SU-DHL-6 (cell line): ENCODE data around the gene NT5C2.

Experiments used
- H2AFZ ChIP-seq: fragments of 200-600 bp; sonication (generic); 2 replicates; pipeline ENCODE4 v1.6.1; 2014; ENCODE audit warnings: low read depth, mild to moderate bottlenecking, moderate library complexity, mixed read lengths, antibody characterized with exemption, low read length; ENCODE audit not compliant: severe bottlenecking
- H3F3A ChIP-seq: fragments of 200-600 bp; shearing (Covaris generic); 2 replicates; pipeline ENCODE4 v1.6.0; 2016; ENCODE audit warnings: antibody characterized with exemption, mild to moderate bottlenecking; ENCODE audit not compliant: insufficient read depth
- H3K27ac ChIP-seq: fragments of 200-600 bp; sonication (generic); 2 replicates; pipeline ENCODE4 v1.5.1; 2016; ENCODE audit warnings: low read depth, mild to moderate bottlenecking, low read length, moderate library complexity, mixed read lengths
- H3K27me3 ChIP-seq: fragments of 200-600 bp; sonication (generic), shearing (Covaris generic); 2 replicates; pipeline ENCODE4 v1.6.0; 2014; ENCODE audit warnings: mild to moderate bottlenecking, low read length
- H3K36me3 ChIP-seq: fragments of 200-600 bp; sonication (generic); 2 replicates; pipeline ENCODE4 v1.6.1; 2014; ENCODE audit warnings: mild to moderate bottlenecking, low read length, mixed read lengths
- H3K4me2 ChIP-seq: fragments of 300-600, 200-600 bp; shearing (Covaris generic), sonication (generic); 2 replicates; pipeline ENCODE4 v1.6.0; 2014; ENCODE audit warnings: low read length, low read depth, mild to moderate bottlenecking; ENCODE audit not compliant: poor library complexity, severe bottlenecking
- H3K4me3 ChIP-seq: fragments of 200-600 bp; sonication (generic); 2 replicates; pipeline ENCODE4 v1.5.1; 2014; ENCODE audit warnings: antibody characterized with exemption, low read length, mild to moderate bottlenecking, mixed read lengths; ENCODE audit not compliant: insufficient read depth, poor library complexity, severe bottlenecking
- H3K79me2 ChIP-seq: fragments of 200-600 bp; sonication (generic); 2 replicates; pipeline ENCODE4 v1.6.1; 2014; ENCODE audit warnings: mild to moderate bottlenecking, low read length, moderate library complexity; ENCODE audit not compliant: insufficient read depth
- H3K9ac ChIP-seq: fragments of 200-600 bp; sonication (generic); 2 replicates; pipeline ENCODE4 v1.7.0; 2014; ENCODE audit warnings: mild to moderate bottlenecking, low read length
- H3K9me2 ChIP-seq: fragments of 200-600 bp; sonication (generic); replicated peaks from 2 replicates; pipeline ENCODE4 v1.6.1; 2014; ENCODE audit warnings: low read length; ENCODE audit not compliant: insufficient read depth
- H3K9me3 ChIP-seq: fragments of 200-600 bp; sonication (generic); 2 replicates; pipeline ENCODE4 v1.6.1; 2014; ENCODE audit warnings: low read length, mixed read lengths; ENCODE audit not compliant: insufficient read depth
- H4K20me1 ChIP-seq: fragments of 200-600 bp; sonication (generic); 2 replicates; pipeline ENCODE4 v1.6.1; 2014; ENCODE audit warnings: low read depth, mild to moderate bottlenecking, antibody characterized with exemption, low read length, moderate library complexity, mixed read lengths
- CTCF ChIP-seq: fragments of 200-600 bp; sonication (generic); IDR thresholded peaks from one replicate; pipeline ENCODE4 v1.5.1; 2017; ENCODE audit warnings: antibody characterized with exemption, mild to moderate bottlenecking, low read length, moderate library complexity; ENCODE audit not compliant: insufficient read depth, poor library complexity, severe bottlenecking
- EZH2phosphoT487 ChIP-seq: fragments of 200-600 bp; sonication (generic), shearing (Covaris generic); conservative IDR thresholded peaks from 2 replicates; pipeline ENCODE4 v1.6.1; 2018; ENCODE audit warnings: mild to moderate bottlenecking, antibody characterized with exemption, low read length, moderate library complexity, mixed read lengths

The NT5C2 gene

GRCh38 chr10:103235775-103236174 lies 42.7 kb upstream of the NT5C2 start:
- no peak overlapping the region for H2AFZ ChIP-seq
- H3K27me3 ChIP-seq: no peaks in the 10 kb centered on the region
- TF ChIP-seq EZH2phosphoT487 (no peak), CTCF (no peak)
- H3F3A ChIP-seq: no peaks in the 10 kb centered on the region
- H3K4me3 ChIP-seq: no peak overlapping the region
- no peaks in the 10 kb centered on the region for H4K20me1 ChIP-seq
- H3K27ac ChIP-seq: no peak overlapping the region
- no peaks in the 10 kb centered on the region for H3K9me2 ChIP-seq
- no peaks in the 10 kb centered on the region for H3K36me3 ChIP-seq
- H3K9ac ChIP-seq: no peak overlapping the region
- H3K9me3 ChIP-seq: no peaks in the 10 kb centered on the region
- no peaks in the 10 kb centered on the region for H3K79me2 ChIP-seq
- no peak overlapping the region for H3K4me2 ChIP-seq

GRCh38 chr10:103232772-103233488 lies 39.9 kb upstream of the NT5C2 start:
- H3K9me3 ChIP-seq: no peaks in the 10 kb centered on the region
- no peak overlapping the region for H2AFZ ChIP-seq
- no peak overlapping the region for H3K4me2 ChIP-seq
- H3K36me3 ChIP-seq: no peaks in the 10 kb centered on the region
- H3K27me3 ChIP-seq: no peaks in the 10 kb centered on the region
- no peaks in the 10 kb centered on the region for H3F3A ChIP-seq
- H3K4me3 ChIP-seq: no peak overlapping the region
- H3K9ac ChIP-seq: no peak overlapping the region
- H3K9me2 ChIP-seq: no peaks in the 10 kb centered on the region
- no peaks in the 10 kb centered on the region for H4K20me1 ChIP-seq
- no peaks in the 10 kb centered on the region for H3K79me2 ChIP-seq
- TF ChIP-seq EZH2phosphoT487 (no peak), CTCF (no peak)
- no peak overlapping the region for H3K27ac ChIP-seq

GRCh38 chr10:103232131-103232673 lies 39.1 kb upstream of the NT5C2 start:
- H3K27me3 ChIP-seq: no peaks in the 10 kb centered on the region
- TF ChIP-seq CTCF (no peak), EZH2phosphoT487 (no peak)
- H3K27ac ChIP-seq: no peak overlapping the region
- no peaks in the 10 kb centered on the region for H3K9me3 ChIP-seq
- no peaks in the 10 kb centered on the region for H3K36me3 ChIP-seq
- no peaks in the 10 kb centered on the region for H4K20me1 ChIP-seq
- no peak overlapping the region for H3K9ac ChIP-seq
- no peaks in the 10 kb centered on the region for H3K79me2 ChIP-seq
- no peaks in the 10 kb centered on the region for H3F3A ChIP-seq
- no peaks in the 10 kb centered on the region for H3K9me2 ChIP-seq
- H3K4me2 ChIP-seq: no peak overlapping the region
- no peak overlapping the region for H3K4me3 ChIP-seq
- no peak overlapping the region for H2AFZ ChIP-seq
